H1 (cell line): Measurements from ENCODE around the gene CD244. TPM values are rescaled to one million over a fixed set of nuclear protein-coding genes. Genes with fewer than 3 reads are reported as not detected.

ENCODE experiments used
- CTCF ChIA-PET: fragments of 300-600 bp; sonication (Branson Sonifier 250); formaldehyde crosslinking; loops from one replicate; lab custom pipeline; 2021; ENCODE audit not compliant: partially characterized antibody; lab: Charles Lee
- POLR2A ChIA-PET: fragments of 300-600 bp; sonication (Branson Sonifier 250); formaldehyde crosslinking; loops from one replicate; lab custom pipeline; 2021; ENCODE audit warnings: inconsistent platforms; ENCODE audit not compliant: partially characterized antibody; lab: Charles Lee
- DNase-seq, 2 experiments: peaks; one replicate each; pipeline versions ENCODE4 v3.0.0 to v3.0.0-alpha.2; 2010 to 2022; ENCODE audit warnings: low spot score in 2 of 2, low read depth in 1 of 2, mixed read lengths in 1 of 2
- FAIRE-seq: peaks from 2 replicates; lab custom pipeline; 2011; peaks lifted over from hg19 to GRCh38; lab: Jason Lieb, UNC
- H2AFZ ChIP-seq: 2 replicates; pipeline ENCODE4 v1.8.1; 2012; ENCODE audit warnings: low read length, inconsistent platforms
- H2AK5ac ChIP-seq: 2 replicates; pipeline ENCODE4 v1.6.1; 2013; ENCODE audit warnings: low read depth, low read length
- H2BK120ac ChIP-seq: replicated peaks from 2 replicates; pipeline ENCODE3; 2013; ENCODE audit warnings: low read depth, low read length, inconsistent platforms
- H2BK12ac ChIP-seq: 2 replicates; pipeline ENCODE4 v1.6.1; 2013; ENCODE audit warnings: low read depth, low read length
- H2BK15ac ChIP-seq: 2 replicates; pipeline ENCODE4 v1.6.1; 2013; ENCODE audit warnings: low read length
- H2BK20ac ChIP-seq: 2 replicates; pipeline ENCODE4 v1.6.1; 2013; ENCODE audit warnings: low read length
- H2BK5ac ChIP-seq: 2 replicates; pipeline ENCODE4 v1.6.1; 2013; ENCODE audit warnings: low read depth, low read length
- H3K14ac ChIP-seq: 2 replicates; pipeline ENCODE4 v1.6.1; 2013; ENCODE audit warnings: inconsistent platforms; ENCODE audit not compliant: insufficient read length
- H3K18ac ChIP-seq: 2 replicates; pipeline ENCODE4 v1.6.1; 2013; ENCODE audit warnings: low read length; ENCODE audit errors: extremely low read depth
- H3K23ac ChIP-seq: 2 replicates; pipeline ENCODE4 v1.6.1; 2013; ENCODE audit warnings: inconsistent platforms; ENCODE audit not compliant: insufficient read length
- H3K23me2 ChIP-seq: 2 replicates; pipeline ENCODE4 v1.6.1; 2013; ENCODE audit warnings: low read depth, low read length
- H3K27ac ChIP-seq: 2 replicates; pipeline ENCODE4 v1.6.1; 2011; ENCODE audit warnings: low read depth, low read length, inconsistent platforms
- H3K27me3 ChIP-seq, 4 experiments: replicated peaks in 1 of 4; 1 replicate in 1 of 4; 2 replicates in 3 of 4; pipeline versions ENCODE4 v1.6.1 to v1.8.1; 2011 to 2013; ENCODE audit warnings: low read length in 3 of 4, mild to moderate bottlenecking in 3 of 4, inconsistent platforms in 2 of 4, mixed read lengths in 2 of 4, moderate library complexity in 1 of 4; ENCODE audit not compliant: control insufficient read depth in 3 of 4, insufficient read depth in 3 of 4; ENCODE audit errors: extremely low read depth in 1 of 4
- H3K36me3 ChIP-seq, 4 experiments: 2 replicates each; pipeline versions ENCODE4 v1.6.1 to v1.8.1; 2011 to 2013; ENCODE audit warnings: mild to moderate bottlenecking in 4 of 4, low read length in 3 of 4, moderate library complexity in 2 of 4, control low read depth in 1 of 4, inconsistent platforms in 1 of 4; ENCODE audit not compliant: insufficient read depth in 4 of 4, control insufficient read depth in 2 of 4
- H3K4ac ChIP-seq: replicated peaks from 2 replicates; pipeline ENCODE3; 2013; ENCODE audit warnings: low read length, low read depth, mixed read lengths, inconsistent platforms; ENCODE audit not compliant: insufficient read length
- H3K4me1 ChIP-seq, 4 experiments: replicated peaks in 1 of 4; 1 replicate in 1 of 4; 2 replicates in 3 of 4; pipeline versions ENCODE4 v1.6.1 to v1.8.1; 2011 to 2013; ENCODE audit warnings: low read length in 3 of 4, inconsistent platforms in 2 of 4, mixed read lengths in 1 of 4; ENCODE audit not compliant: insufficient read depth in 4 of 4, control insufficient read depth in 3 of 4
- H3K4me2 ChIP-seq, 2 experiments: 2 replicates each; pipeline versions ENCODE4 v1.6.1 to v1.8.1; 2011 to 2013; ENCODE audit warnings: low read depth in 2 of 2, low read length in 2 of 2, control low read depth in 1 of 2, inconsistent platforms in 1 of 2, mild to moderate bottlenecking in 1 of 2; ENCODE audit not compliant: insufficient read depth in 1 of 2
- H3K4me3 ChIP-seq, 4 experiments: fragments of 200-600, 300-600 bp in 1 of 4; sonication (generic), shearing (Covaris generic), sonication (Bioruptor Twin) in 1 of 4; 2 replicates each; pipeline versions ENCODE4 v1.5.1 to v1.8.1; 2011 to 2016; ENCODE audit warnings: low read length in 4 of 4, low read depth in 3 of 4, control low read depth in 2 of 4, inconsistent platforms in 2 of 4, mild to moderate bottlenecking in 2 of 4, mixed read lengths in 1 of 4, moderate library complexity in 1 of 4; ENCODE audit not compliant: insufficient read depth in 2 of 4; ENCODE audit errors: extremely low read depth in 1 of 4
- H3K56ac ChIP-seq: replicated peaks from 2 replicates; pipeline ENCODE3; 2013; ENCODE audit warnings: low read depth, mild to moderate bottlenecking, mixed read lengths, low read length, inconsistent platforms; ENCODE audit not compliant: insufficient read length
- H3K79me1 ChIP-seq: 2 replicates; pipeline ENCODE4 v1.6.1; 2013; ENCODE audit warnings: low read depth, low read length, control low read depth
- H3K79me2 ChIP-seq, 2 experiments: 2 replicates each; pipeline versions ENCODE4 v1.6.1 to v1.8.1; 2012 to 2013; ENCODE audit warnings: low read length in 2 of 2, mild to moderate bottlenecking in 2 of 2, inconsistent platforms in 1 of 2; ENCODE audit not compliant: insufficient read depth in 2 of 2, control insufficient read depth in 1 of 2
- H3K9ac ChIP-seq, 4 experiments: replicated peaks in 1 of 4; 1 replicate in 1 of 4; 2 replicates in 3 of 4; pipeline versions ENCODE4 v1.6.1 to v1.8.1; 2011 to 2013; ENCODE audit warnings: low read depth in 3 of 4, low read length in 3 of 4, control low read depth in 2 of 4, mild to moderate bottlenecking in 2 of 4, moderate library complexity in 2 of 4, inconsistent platforms in 1 of 4; ENCODE audit errors: extremely low read depth in 1 of 4
- H3K9me3 ChIP-seq, 2 experiments: 2 replicates each; pipeline versions ENCODE4 v1.6.1 to v1.8.1; 2012 to 2013; ENCODE audit warnings: mild to moderate bottlenecking in 2 of 2, moderate library complexity in 2 of 2, control low read depth in 1 of 2, inconsistent platforms in 1 of 2, low read depth in 1 of 2, low read length in 1 of 2, mixed read lengths in 1 of 2; ENCODE audit not compliant: insufficient read depth in 2 of 2
- H4K20me1 ChIP-seq, 2 experiments: replicated peaks in 1 of 2; 2 replicates each; pipeline versions ENCODE3 to v1.8.1; 2011 to 2013; ENCODE audit warnings: inconsistent platforms in 2 of 2, low read length in 2 of 2, mild to moderate bottlenecking in 1 of 2; ENCODE audit not compliant: insufficient read depth in 2 of 2, control insufficient read depth in 1 of 2
- H4K5ac ChIP-seq: 2 replicates; pipeline ENCODE4 v1.6.1; 2013; ENCODE audit warnings: low read length, low read depth, mixed read lengths, inconsistent platforms; ENCODE audit not compliant: insufficient read length
- H4K8ac ChIP-seq: 2 replicates; pipeline ENCODE4 v1.8.0; 2013; ENCODE audit warnings: mild to moderate bottlenecking, moderate library complexity, low read length, inconsistent platforms; ENCODE audit not compliant: insufficient read depth; ENCODE audit errors: extremely low read depth
- H4K91ac ChIP-seq: replicated peaks from 2 replicates; pipeline ENCODE3; 2013; ENCODE audit warnings: low read length, mixed read lengths, inconsistent platforms; ENCODE audit not compliant: insufficient read length
- KDM5A ChIP-seq: fragments of 200-600 bp; IDR thresholded peaks from 2 replicates; pipeline ENCODE4 v1.7.1; 2012; ENCODE audit warnings: mild to moderate bottlenecking, low read length, inconsistent platforms, mixed read lengths
- RNF2 ChIP-seq: fragments of 200-900, 300-1000 bp; sonication (generic); IDR thresholded peaks from 2 replicates; pipeline ENCODE4 v1.7.1; 2016; ENCODE audit warnings: borderline replicate concordance, low read depth, mild to moderate bottlenecking, antibody characterized with exemption, low read length; ENCODE audit not compliant: poor library complexity, severe bottlenecking; ENCODE audit errors: missing control alignments
- SRF ChIP-seq: IDR thresholded peaks from 2 replicates; pipeline ENCODE4 v1.6.1; 2011; ENCODE audit warnings: mild to moderate bottlenecking, low read depth, low read length, moderate library complexity
- WGBS, 2 experiments: shearing (Covaris generic) in 1 of 2; methylation state at CpG; one replicate each; pipeline versions ENCODE4 v1.1.6 to v1.1.7; 2013 to 2015; ENCODE audit warnings: low lambda C conversion rate in 2 of 2, mixed read lengths in 2 of 2, inconsistent platforms in 1 of 2, low coverage in 1 of 2, missing lambda C conversion rate in 1 of 2; ENCODE audit not compliant: insufficient replicate concordance in 2 of 2, insufficient coverage in 1 of 2, insufficient read length in 1 of 2; ENCODE audit errors: extremely low coverage in 1 of 2, missing lambda C conversion rate in 1 of 2; 5-methylcytosine and 5-hydroxymethylcytosine counted together
- polyA plus RNA-seq, 7 experiments: library from polyadenylated mRNA; depleted of rRNA in 3 of 7; stranded (reverse) in 5 of 7; unstranded in 2 of 7; fragments of >200 nt in 5 of 7; fragments of 200-250 nt in 2 of 7; gene quantifications; 1 replicate in 5 of 7; 2 replicates in 1 of 7; 4 replicates in 1 of 7; pipeline versions ENCODE4 v1.2.1 to v1.2.3, GENCODE V29; 2011 to 2013; ENCODE audit warnings: missing spikeins in 2 of 7, mixed read lengths in 2 of 7
- total RNA-seq: library from RNA; stranded (reverse); fragmentation: NEBNext Ultra II Directional; extraction: Animal tissue kit (Norgen Biotek cat#: 25700); gene quantifications from 2 replicates; pipeline ENCODE4 v1.2.1, GENCODE V29; 2021

Gene CD244
- total and polyA plus RNA-seq, 2 of the 8 experiments (the other 6 are each of a cell fraction or from before 2014, with no cell fraction given): not detected

GRCh38 chr1:160853014-160853413, 9.7 kb downstream of the CD244 start:
- no peak overlapping the region for H3K27ac ChIP-seq
- no peaks in the 10 kb centered on the region; the same call in 1 of the 2 replicates for H3K79me1 ChIP-seq
- H2AFZ ChIP-seq: no peak overlapping the region
- TF ChIP-seq RNF2 (no peak), SRF (no peak), KDM5A (no peak)
- no peaks in the 10 kb centered on the region for H3K23me2 ChIP-seq
- WGBS, 2 experiments: 89% methylated on average over 3 of the region's 3 CpGs; no CpG with 5 or more reads in 1 of the 2 experiments
- no peak overlapping the region for H2BK15ac ChIP-seq
- no peak overlapping the region for H2BK120ac ChIP-seq
- H4K91ac ChIP-seq: no peak overlapping the region
- no peak overlapping the region for H3K9ac ChIP-seq
- no peak overlapping the region for H2AK5ac ChIP-seq
- H3K27me3 ChIP-seq: no peaks in the 10 kb centered on the region
- CTCF ChIA-PET: interaction anchor here (0.7 to 1.7 kb wide), 6 partner anchors 9 to 99 kb away, joined by 3 to 6 read pairs (median 4); partner anchors contain the start of gene CD244
- H3K18ac ChIP-seq: no peak overlapping the region
- H2BK5ac ChIP-seq: no peak overlapping the region
- no peaks in the 10 kb centered on the region for H3K9me3 ChIP-seq
- no peaks in the 10 kb centered on the region for H4K20me1 ChIP-seq
- H2BK12ac ChIP-seq: no peak overlapping the region
- no peak overlapping the region for H4K5ac ChIP-seq
- H3K4me2 ChIP-seq: no peak overlapping the region
- H3K4me1 ChIP-seq: no peaks in the 10 kb centered on the region
- H3K4ac ChIP-seq: no peak overlapping the region
- no peaks in the 10 kb centered on the region for H3K79me2 ChIP-seq
- no peak overlapping the region for H2BK20ac ChIP-seq
- H3K4me3 ChIP-seq: no peak overlapping the region
- H3K56ac ChIP-seq: no peak overlapping the region
- H3K36me3 ChIP-seq: no peaks in the 10 kb centered on the region
- FAIRE-seq (no peak), DNase-seq (no peak)
- POLR2A ChIA-PET: no interaction called here
- no peak overlapping the region for H4K8ac ChIP-seq
- no peak overlapping the region for H3K14ac ChIP-seq
- H3K23ac ChIP-seq: no peak overlapping the region
